NCI-H82 treated with DMSO at 0.1 percent for 48 hours (cell line): ENCODE data around the gene RPS27A.
"Not testable (repeated sequence)": the region's sequence is repeated elsewhere in the genome, so short reads cannot be mapped to it uniquely, and the experiment has no call there.

Experiments used
- DNase-seq: peaks from one replicate; lab custom pipeline; 2025; ENCODE audit not compliant: unreplicated experiment; lab: John Stamatoyannopoulos, UW

RPS27A gene

DNA sequence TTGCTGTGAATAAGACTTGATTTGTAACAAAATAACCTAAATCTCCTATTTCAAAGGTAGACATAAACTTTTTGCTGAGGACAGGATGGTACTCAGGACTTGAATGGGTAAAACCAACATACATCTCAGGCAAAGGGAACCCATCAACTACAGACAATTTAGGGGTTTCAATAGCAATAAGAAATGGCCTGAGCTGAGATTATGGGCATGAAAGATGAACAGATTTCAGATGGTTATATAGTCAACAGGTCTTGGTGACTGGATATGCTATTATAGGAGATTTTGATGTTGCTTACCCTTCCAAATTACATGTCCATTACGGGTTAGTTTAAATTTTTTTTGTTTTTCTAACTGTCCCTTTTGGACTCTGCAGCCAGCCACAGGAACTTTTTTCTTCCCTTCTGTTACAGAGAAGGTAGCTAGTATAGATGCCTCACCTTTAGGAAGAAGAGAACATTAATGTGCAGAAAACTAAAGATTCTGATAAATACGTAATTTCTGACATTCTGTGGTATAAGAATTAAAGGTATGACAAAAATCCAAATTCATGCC lies 4.6 kb downstream of the RPS27A start:
- DNase-seq, result no peak

DNA sequence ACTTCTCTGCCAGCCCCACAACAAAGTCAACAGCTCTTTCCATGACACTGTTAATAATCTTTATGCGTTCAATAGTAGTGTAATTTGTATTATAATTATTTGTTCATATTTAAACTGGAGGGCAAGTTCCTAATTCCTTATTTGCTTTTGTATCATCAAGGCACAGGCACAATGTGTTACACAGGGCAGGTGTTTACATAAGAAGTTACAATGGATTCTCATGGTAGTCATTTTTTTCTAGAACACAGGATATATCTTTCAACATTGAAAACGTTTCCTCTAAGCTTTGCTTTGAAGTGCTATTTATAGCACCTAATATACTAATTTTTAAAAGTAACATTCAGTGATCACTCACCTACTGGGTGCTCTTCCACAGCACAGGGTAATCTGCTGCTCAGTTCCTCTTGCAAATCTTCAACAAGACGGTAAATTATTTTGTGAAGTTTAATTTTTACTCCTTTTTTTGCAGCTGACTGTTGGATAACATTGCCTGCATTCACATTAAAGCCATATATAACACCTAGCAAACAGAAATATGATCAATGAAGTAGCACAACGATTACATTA lies 7.3 kb downstream of the RPS27A start:
- DNase-seq, result no peak

- not testable (repeated sequence) for DNase-seq
Measured at GRCh38 chr2:55241582-55241981, 9.1 kb downstream of the RPS27A start.

GRCh38 chr2:55242617-55243016 lies 10.1 kb downstream of the RPS27A start:
- DNase-seq, result no peak

- DNase-seq, result no peak
Measured at GRCh38 chr2:55245411-55245810, 12.9 kb downstream of the RPS27A start.

- no peak for DNase-seq
Measured at GRCh38 chr2:55247025-55247424, 14.5 kb downstream of the RPS27A start.

- DNase-seq, result no peak
Measured at GRCh38 chr2:55252832-55253231, 20.3 kb downstream of the RPS27A start.

- DNase-seq, result not testable (repeated sequence)
Measured at GRCh38 chr2:55259586-55259985, 27.1 kb downstream of the RPS27A start.

- no peak for DNase-seq
Measured at GRCh38 chr2:55268288-55268906, 35.9 kb downstream of the RPS27A start.

DNA sequence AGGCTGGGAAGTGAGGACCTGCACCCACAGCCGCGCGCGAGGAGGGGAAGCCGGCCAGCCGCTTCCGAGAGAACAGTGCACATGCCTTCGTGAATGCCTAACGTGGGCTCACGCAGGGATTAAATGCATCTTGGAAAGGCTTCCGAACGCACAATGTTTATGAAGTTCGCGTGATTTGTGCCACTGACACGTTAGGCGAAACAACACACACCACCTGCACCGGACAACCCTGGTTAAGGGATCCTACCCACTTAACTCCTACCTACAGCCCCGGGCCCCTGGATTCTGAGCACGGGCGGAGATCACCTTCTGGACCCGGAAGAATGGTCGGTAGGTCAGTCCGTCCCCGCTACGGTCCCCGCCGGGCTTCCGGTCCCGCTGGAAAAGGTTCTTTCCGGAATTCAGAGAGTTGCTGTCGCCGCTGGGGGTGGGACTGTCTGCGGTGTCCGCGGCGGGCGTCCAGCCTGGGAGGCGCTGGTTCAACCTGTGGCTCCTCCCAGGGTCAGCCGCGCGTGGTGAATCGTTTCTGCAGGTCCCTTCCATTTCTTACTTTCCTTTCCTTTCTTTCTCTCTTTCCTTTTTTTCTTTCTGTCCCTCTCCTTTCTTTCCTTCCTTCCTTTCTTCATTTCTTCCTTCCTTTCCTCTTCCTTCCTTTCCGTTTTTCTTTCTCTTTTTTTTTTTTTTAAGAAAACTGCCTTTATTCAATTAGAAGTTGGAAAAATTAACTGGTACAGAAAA lies 36.6 kb downstream of the RPS27A start, which contains the start of gene MTIF2:
Gene MTIF2, minus strand, starts transcription at position 325 of the 738 bp plus-strand sequence. CDS start 5,373 bp downstream, outside the sequence.
- DNase-seq, result peak; percentile 90

DNA sequence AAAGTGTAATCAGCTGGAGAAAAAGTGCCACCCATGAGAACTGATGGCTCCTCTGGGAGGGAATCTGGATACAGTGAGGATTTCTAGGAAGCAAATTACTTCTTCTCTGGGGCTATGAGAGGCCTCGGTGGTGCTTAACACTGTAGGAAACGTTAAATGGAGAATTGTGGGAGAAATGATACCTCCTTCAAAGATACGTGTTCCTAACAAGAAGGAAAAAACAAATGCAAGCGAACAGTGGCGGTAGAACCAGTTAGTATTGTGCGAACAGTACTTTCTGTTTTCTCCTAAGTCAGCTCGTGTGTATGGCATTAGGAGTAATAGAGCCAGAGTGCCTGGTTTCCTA lies 37.1 kb downstream of the RPS27A start:
- DNase-seq, result no peak

GRCh38 chr2:55274346-55274745 lies 41.9 kb downstream of the RPS27A start:
- not testable (repeated sequence) for DNase-seq

DNA sequence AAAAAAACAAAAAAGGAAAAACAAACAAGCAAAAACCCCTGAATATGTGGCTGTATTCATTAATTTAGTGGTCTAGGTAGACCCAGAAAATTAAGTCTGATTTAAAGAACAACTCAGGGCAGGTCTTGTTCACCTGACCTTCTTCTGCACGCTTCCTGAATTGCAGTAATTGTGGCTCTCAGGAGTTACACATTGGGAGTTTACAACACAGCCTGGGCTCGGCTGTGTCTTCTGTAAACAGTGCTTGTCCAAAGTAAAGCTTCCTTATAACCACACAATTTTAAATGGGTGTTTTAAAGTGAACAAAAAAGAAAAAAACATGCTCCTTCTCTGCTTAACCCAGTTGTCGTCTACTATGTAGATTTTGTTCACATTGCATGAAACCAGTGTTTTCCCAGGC lies 44.8 kb downstream of the RPS27A start:
- DNase-seq, result no peak

- DNase-seq, result peak; percentile 34
Measured at GRCh38 chr2:55279214-55279835, 46.8 kb downstream of the RPS27A start.

DNA sequence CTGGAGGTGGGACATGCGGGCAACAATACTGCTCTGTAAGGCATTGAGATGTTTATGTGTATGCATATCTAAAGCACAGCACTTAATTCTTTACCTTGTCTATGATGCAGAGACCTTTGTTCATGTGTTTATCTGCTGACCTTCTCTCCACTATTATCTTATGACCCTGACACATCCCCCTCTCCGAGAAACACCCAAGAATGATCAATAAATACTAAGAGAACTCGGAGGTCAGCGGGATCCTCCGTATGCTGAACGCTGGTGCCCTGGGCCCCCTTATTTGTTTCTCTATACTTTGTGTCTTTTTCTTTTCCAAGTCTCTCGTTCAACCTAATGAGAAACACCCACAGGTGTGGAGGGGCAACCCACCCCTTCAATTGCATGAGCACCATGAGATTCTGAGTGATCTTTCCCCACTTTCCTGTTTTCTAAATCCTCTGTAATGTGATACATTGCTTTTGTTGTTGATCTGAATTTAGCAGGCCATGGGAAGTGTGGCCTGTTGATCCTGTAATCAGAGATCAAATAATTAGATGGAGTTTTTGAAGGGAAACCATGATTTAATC lies 47.5 kb downstream of the RPS27A start:
- not testable (repeated sequence) for DNase-seq

DNA sequence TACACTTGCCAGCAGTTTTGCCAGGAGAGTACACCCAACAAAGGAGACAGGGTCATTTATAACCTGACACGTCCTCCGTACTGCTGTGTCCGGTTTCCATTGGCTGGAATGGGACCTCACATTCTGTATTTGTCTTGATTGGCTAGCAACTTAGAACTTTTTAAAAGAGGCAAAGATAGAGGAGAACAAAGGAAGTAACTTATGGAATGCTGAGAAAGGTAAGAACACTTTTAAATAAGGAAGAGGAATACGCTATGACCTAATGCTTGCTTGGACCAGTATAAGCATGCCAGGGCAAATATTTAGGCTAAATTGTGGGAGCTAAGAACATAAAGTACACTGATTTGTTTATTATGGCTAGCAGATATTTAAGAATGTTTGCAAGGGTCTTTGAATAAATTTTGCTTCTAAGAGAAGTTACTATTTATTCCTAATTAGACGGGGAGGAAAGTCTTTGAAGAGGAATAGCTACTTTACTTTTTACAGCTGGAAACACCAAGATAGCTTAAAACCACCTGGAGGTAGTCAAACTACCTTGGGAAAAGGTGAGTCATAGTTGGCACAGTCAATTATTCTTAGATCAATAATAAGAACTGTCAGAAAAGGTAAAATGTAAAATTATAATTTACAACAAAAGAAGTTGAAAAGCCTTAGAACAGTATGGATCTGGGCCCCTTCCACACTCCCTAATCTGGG lies 48.5 kb downstream of the RPS27A start:
- DNase-seq, result not testable (repeated sequence)

DNA sequence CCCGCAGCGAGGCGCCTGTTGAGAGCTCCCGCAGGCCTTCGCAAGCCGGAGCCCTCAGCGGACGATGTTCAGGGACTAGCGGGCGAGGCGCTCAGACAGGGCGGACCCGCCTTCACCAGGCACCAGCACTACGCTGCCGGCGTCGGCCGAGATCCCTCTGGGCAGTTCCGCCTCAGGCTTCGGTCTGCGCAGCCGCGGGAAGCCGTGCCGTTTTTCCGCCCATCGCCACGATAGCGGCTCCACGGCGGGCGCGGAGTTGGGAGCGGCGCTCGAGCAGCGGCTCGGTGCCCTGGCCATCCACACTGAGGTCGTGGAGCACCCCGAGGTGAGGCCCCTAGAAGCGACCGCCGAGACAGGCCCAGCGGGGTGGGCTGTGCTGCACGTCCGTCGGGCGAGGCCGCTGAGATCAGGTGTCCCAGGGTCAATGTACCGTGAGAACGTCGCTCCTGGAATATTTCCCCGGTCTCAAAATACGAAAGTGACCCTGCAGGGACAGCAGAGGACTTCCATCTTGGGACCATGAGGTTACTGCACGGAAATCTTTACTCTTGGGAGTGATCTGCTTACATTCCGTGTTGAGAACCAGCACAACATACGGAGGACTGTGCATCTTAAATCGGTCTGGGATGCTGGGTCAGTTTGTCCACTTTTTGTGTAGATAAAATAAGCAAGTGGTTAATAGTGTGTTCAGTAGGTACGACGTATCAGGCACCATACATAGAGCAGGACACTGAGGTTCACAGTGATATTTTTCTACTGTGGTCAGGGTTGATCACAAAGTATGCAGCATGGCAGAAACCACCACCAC lies 49.8 kb downstream of the RPS27A start:
- peak; percentile 27 for DNase-seq

- DNase-seq, result no peak
Measured at GRCh38 chr2:55283083-55283482, 50.6 kb downstream of the RPS27A start.
